Stimulated activated naive CD8-positive, alpha-beta T cell treated with anti-CD3 and anti-CD28 coated beads, Interleukin-15, Interleukin-2, amounts not matched to agents 100 ng/mL and 50 ng/mL, for 24 hours (primary cell): Measurements from ENCODE around the gene EDN1.

Experiments used
- H3K27ac Mint-ChIP-seq: one replicate; pipeline ENCODE4 v1.8.0; 2021; ENCODE audit warnings: mild to moderate bottlenecking, mixed read lengths
- H3K27me3 Mint-ChIP-seq: one replicate; pipeline ENCODE4 v1.8.0; 2021; ENCODE audit warnings: mixed read lengths
- H3K36me3 Mint-ChIP-seq: one replicate; pipeline ENCODE4 v1.8.0; 2021; ENCODE audit warnings: low read depth, mixed read lengths
- H3K4me1 Mint-ChIP-seq: one replicate; pipeline ENCODE4 v1.8.0; 2021; ENCODE audit warnings: low read depth, mixed read lengths
- H3K4me3 Mint-ChIP-seq: one replicate; pipeline ENCODE4 v1.8.0; 2021; ENCODE audit warnings: mild to moderate bottlenecking, mixed read lengths
- H3K9me3 Mint-ChIP-seq: one replicate; pipeline ENCODE4 v1.8.0; 2021; ENCODE audit warnings: mixed read lengths

EDN1 gene

DNA sequence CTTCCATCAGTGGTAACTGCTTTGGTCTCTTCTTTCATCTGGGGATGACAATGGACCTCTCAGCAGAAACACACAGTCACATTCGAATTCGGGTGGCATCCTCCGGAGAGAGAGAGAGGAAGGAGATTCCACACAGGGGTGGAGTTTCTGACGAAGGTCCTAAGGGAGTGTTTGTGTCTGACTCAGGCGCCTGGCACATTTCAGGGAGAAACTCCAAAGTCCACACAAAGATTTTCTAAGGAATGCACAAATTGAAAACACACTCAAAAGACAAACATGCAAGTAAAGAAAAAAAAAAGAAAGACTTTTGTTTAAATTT, 6.1 kb downstream of the EDN1 start:
- no peak overlapping the region for H3K4me3 Mint-ChIP-seq
- no peaks in the 10 kb centered on the region for H3K36me3 Mint-ChIP-seq
- H3K27ac Mint-ChIP-seq, result no peak overlapping the region
- peaks cover 4% of the 10 kb centered on the region for H3K4me1 Mint-ChIP-seq
- H3K27me3 Mint-ChIP-seq, result peaks cover 24% of the 10 kb centered on the region
- H3K9me3 Mint-ChIP-seq, result no peaks in the 10 kb centered on the region

DNA sequence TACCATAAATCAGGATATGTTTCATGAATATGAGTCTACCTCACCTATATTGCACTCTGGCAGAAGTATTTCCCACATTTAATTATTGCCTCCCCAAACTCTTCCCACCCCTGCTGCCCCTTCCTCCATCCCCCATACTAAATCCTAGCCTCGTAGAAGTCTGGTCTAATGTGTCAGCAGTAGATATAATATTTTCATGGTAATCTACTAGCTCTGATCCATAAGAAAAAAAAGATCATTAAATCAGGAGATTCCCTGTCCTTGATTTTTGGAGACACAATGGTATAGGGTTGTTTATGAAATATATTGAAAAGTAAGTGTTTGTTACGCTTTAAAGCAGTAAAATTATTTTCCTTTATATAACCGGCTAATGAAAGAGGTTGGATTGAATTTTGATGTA, 6.4 kb downstream of the EDN1 start:
- H3K27me3 Mint-ChIP-seq, result peaks cover 20% of the 10 kb centered on the region

DNA sequence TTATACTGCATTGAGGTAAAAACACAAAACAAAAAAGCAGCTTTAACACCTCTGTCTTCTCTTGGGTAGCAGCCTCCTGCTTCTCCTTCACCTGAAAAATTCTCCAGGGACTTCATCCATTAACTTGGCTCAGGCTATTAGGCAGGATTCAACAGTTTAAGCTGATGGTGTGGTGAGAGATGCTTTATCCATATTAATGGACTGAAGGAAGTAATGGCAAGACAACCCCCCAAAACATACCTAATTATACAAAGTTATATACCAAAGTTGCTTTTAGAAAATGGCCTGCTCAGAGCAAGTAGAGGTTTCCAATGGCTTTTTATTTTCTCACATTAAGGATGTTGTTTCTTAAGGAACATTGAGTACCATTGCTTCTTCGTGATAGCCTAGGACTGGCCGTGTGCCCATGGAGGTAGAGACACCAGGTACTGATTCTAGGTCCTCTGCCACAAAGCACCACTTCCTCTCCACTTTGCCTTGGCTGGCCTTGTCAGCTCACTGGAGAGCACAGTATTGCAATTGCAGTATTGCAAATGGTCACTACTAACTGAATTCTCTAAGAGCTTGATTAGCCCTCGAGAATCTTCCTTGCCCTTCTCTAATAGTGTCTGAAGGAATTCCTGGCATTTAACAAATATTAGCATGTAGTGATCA, 7.3 kb downstream of the EDN1 start:
- H3K27me3 Mint-ChIP-seq, result peaks cover 11% of the 10 kb centered on the region
- no peaks in the 10 kb centered on the region for H3K4me1 Mint-ChIP-seq
- no peak overlapping the region for H3K4me3 Mint-ChIP-seq
- H3K9me3 Mint-ChIP-seq, result no peaks in the 10 kb centered on the region
- H3K27ac Mint-ChIP-seq, result no peak overlapping the region
- H3K36me3 Mint-ChIP-seq, result no peaks in the 10 kb centered on the region

More for the DNA sequence above, 6.4 kb downstream of the EDN1 start:
- Mint-ChIP-seq H3K27ac (no peak overlapping the region), H3K4me1 (peaks cover under 1% of the 10 kb centered on the region), H3K9me3 (no peaks in the 10 kb centered on the region), H3K4me3 (no peak overlapping the region), H3K36me3 (no peaks in the 10 kb centered on the region)

DNA sequence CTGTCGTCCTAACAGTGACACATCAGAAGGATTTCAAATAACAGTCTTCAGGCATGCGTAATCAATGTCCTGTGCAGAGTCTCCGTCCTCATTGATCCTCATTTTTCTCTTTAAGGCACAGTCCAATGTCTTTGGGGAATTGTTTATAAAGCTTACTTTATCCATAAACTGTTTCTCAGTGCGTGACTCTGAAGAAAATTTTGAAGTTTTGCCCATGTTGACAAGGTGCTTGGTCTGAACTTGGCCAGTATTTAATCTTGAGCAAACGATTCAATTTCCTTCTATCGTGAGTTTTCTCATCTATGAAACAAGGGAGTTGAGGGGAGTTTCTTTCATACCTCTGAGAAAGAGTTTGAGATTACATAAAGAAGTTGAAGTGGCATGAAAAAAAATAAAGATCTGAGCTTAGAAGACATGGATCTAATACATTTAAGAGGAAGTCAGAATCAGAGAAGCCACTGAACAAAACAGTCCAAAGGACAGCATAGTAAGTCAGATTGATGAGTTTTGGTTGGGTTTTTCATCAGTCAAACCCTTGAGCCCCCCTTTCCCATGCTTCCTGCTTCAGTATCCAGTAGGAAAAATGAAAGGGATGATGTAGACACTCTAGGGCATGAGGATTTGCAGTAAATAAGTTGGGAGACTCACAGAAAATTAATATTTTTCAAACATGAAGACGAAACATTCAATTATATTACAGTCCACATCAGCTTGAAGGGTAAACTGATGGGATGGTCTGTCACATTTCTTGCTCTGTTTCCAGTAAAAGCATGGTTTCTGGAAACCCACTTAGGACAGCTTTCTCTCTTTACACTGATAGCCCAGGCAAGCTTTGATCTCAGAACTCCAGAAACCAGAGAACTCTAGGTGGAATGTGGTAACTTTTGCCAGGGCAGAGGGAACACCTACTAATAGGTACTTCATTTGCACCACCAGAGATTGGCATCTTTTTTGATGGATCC, 8.1 kb downstream of the EDN1 start:
- Mint-ChIP-seq H3K4me3 (no peak overlapping the region), H3K4me1 (no peaks in the 10 kb centered on the region), H3K36me3 (no peaks in the 10 kb centered on the region), H3K27me3 (peaks cover 3% of the 10 kb centered on the region), H3K9me3 (no peaks in the 10 kb centered on the region), H3K27ac (no peak overlapping the region)

DNA sequence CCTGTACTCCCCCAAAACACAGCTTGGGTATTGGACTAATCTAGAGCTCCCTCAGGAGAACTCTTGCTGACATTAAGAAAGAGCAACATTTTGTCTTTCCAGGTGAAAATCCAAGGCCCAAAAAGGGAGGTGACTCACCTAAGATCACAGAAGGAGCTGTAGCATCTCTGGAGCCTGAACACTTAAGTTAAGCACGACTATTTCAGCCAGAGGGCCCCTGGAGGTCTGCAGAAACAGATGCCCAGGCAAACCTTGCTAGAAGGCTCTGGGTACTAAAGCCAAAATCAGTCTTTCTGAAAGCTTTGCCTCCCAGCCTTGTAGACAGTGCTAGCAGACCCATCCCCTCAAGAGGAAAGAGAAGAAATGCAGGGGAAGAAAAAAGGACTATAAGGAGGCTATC, 8.8 kb downstream of the EDN1 start:
- Mint-ChIP-seq H3K4me1 (no peaks in the 10 kb centered on the region), H3K27ac (no peak overlapping the region), H3K36me3 (no peaks in the 10 kb centered on the region), H3K9me3 (no peaks in the 10 kb centered on the region), H3K4me3 (no peak overlapping the region), H3K27me3 (peaks cover 2% of the 10 kb centered on the region)

DNA sequence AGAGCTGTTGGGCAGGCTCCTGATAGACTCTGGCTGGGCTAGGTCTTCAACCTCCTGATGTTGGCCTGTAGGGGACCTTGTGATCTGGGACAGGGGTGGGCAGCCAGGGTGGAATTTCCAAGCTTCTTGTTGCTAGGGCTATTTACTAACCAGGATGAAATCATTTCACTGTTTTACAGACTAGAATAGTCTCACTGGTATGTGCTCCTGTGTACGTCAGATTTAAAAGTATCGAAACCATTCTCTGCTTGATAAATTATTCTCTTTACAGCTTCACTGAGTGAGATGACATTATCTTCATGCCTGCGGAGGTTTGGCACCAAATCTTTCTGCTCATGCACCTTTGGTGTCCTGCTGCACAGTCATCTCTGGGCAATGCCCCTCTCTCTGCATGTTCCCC, 10.9 kb downstream of the EDN1 start:
- Mint-ChIP-seq H3K9me3 (no peaks in the 10 kb centered on the region), H3K27ac (no peak overlapping the region), H3K36me3 (no peaks in the 10 kb centered on the region), H3K4me3 (no peak overlapping the region), H3K27me3 (peaks cover 14% of the 10 kb centered on the region), H3K4me1 (no peaks in the 10 kb centered on the region)

DNA sequence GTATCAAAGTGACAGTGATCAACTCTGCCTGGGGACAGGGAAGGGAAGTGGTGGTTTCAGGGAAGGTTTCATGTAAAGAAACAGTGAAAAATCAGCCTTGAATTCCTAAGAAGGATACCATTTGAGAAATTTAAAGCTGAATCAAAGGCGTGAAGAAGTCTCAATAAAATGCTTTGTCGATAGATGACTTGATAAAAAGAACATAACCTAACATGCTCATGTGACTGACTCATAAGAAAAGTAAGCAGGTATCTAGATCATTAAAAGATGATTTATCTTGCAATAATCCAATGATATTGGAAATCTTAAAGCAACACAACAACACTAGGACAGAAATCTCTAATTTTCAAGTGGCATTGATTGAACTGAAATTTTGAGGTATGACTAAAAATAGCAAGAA, 14.3 kb downstream of the EDN1 start:
- no peaks in the 10 kb centered on the region for H3K36me3 Mint-ChIP-seq
- no peak overlapping the region for H3K27ac Mint-ChIP-seq
- no peak overlapping the region for H3K4me3 Mint-ChIP-seq
- H3K27me3 Mint-ChIP-seq, result peaks cover 23% of the 10 kb centered on the region
- no peaks in the 10 kb centered on the region for H3K9me3 Mint-ChIP-seq
- H3K4me1 Mint-ChIP-seq, result no peaks in the 10 kb centered on the region

DNA sequence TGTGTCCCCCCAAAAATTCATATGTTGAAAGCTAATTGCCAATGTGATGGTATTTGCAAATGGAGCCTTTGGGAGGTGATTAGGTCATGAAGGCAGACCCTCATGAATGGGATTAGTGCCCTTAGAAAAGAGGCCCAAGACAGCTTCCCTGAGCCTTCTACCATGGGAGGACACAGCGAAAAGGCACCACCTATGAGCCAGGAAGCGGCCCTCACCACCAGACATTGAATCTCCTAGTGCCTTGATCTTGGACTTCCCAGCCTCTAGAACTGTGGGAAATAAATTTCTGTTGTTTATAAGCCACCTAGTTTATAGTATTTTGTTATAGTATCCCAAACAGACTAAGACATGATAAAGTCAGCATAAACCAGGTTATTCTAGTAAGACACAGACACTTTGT, 18.9 kb downstream of the EDN1 start:
- no peaks in the 10 kb centered on the region for H3K4me1 Mint-ChIP-seq
- no peaks in the 10 kb centered on the region for H3K36me3 Mint-ChIP-seq
- H3K9me3 Mint-ChIP-seq, result no peaks in the 10 kb centered on the region
- H3K27me3 Mint-ChIP-seq, result peaks cover 20% of the 10 kb centered on the region
- no peak overlapping the region for H3K4me3 Mint-ChIP-seq
- no peak overlapping the region for H3K27ac Mint-ChIP-seq

DNA sequence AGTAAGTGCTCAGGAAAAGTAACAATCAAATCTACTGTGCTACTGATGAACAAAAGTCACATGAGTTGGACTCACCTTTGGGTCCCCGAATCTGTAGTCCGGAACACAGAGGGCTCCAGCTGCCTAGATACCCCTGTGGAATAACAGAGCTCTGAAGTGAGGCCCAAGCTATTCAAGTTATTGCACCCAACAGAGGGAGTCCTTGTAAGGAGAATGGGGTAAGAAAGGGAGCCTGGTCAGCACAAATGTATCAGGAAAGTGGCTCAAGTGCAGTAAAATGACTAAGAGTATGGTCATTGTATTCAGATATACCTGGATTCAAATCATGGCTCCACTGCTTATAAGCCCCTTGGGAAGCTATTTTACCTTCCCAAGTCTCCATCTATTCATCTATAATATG, 20.9 kb downstream of the EDN1 start:
- no peak overlapping the region for H3K27ac Mint-ChIP-seq
- no peaks in the 10 kb centered on the region for H3K9me3 Mint-ChIP-seq
- H3K27me3 Mint-ChIP-seq, result peaks cover 23% of the 10 kb centered on the region
- H3K4me3 Mint-ChIP-seq, result no peak overlapping the region
- no peaks in the 10 kb centered on the region for H3K36me3 Mint-ChIP-seq
- no peaks in the 10 kb centered on the region for H3K4me1 Mint-ChIP-seq

DNA sequence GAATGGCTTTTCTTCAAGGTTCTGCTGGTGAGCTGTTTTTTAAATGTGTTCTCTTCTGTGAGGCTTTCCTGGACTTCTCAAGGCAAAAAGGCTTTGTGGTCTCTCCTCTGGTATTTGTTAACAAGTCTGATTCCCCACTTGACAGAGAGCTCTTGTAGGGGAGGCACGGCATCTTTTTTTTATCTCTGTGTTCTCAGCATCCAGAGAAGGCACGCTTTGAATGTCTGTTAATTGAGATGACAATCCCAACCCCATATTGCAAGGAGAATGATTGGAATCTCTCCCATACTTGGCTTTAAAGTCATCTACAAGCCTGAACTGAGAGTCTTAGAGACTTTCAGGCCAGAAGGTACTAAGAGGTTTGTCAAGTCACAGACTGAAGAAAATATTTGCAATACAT, 22.6 kb downstream of the EDN1 start:
- no peaks in the 10 kb centered on the region for H3K4me1 Mint-ChIP-seq
- H3K36me3 Mint-ChIP-seq, result no peaks in the 10 kb centered on the region
- H3K27ac Mint-ChIP-seq, result no peak overlapping the region
- H3K4me3 Mint-ChIP-seq, result no peak overlapping the region
- no peaks in the 10 kb centered on the region for H3K9me3 Mint-ChIP-seq
- H3K27me3 Mint-ChIP-seq, result peaks cover 17% of the 10 kb centered on the region

DNA sequence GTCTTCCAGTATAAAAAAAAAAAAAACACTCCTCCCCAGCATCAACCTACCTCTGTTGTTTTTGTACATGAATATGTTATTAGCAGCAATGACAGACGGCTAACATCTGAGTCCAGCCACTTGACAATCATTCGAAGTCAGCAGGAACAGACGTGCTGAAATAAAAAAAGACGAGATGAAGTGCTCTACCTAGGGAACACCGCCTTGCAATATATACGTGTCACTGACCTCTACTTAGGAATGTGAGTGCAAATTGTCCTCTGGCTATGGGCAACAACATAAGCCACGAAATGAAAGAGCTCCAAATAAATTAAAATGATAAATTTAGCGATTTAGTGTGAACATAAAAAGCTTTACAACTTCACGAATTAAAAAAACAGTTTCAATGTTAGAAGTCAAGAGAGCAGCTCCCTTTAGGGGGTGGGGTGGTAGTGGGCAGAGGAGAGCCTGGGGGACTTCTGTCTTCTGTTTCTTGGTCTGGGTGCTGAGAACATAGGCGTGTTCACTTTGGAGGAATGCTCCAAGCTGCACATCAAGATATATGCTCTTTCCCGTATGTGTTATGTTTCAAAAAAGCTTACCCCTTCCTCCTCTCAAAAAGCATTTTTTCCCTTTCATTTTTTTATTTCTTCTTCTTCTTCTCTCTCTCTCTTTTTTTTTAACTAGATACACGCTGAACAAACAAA, 23.3 kb downstream of the EDN1 start:
- H3K27ac Mint-ChIP-seq, result no peak overlapping the region
- no peaks in the 10 kb centered on the region for H3K36me3 Mint-ChIP-seq

DNA sequence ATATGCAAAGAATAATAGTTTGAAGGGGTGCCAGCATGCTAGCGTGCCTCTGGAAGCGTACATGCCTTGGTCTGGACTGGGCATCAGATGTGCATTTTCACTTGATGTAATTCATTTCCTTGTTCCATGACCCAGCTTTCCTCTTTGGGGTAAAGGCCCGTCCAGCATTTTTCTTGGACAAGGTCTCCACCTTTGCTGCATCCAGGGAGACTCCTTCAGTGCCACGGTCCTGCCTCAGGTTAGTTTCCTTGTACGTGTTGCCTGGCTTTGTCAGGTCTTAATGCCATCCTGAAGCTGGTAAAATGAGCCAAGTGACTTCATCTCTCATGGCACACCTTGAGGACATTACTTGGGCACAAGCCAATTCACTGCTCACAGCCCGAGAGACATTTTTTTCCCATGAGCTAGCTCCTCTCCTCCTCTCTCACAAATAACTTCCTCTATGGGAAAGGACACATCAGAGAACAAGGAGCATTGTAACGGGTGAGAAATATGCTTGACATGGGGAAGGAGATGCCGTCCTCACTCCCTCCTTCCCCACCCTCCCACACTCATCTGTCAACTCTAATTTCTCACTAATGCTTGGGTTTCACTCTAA, 23.9 kb downstream of the EDN1 start:
- Mint-ChIP-seq H3K4me3 (no peak overlapping the region), H3K4me1 (no peaks in the 10 kb centered on the region), H3K27ac (no peak overlapping the region), H3K36me3 (no peaks in the 10 kb centered on the region), H3K9me3 (no peaks in the 10 kb centered on the region), H3K27me3 (peaks cover 17% of the 10 kb centered on the region)

More for the DNA sequence above, 23.3 kb downstream of the EDN1 start:
- no peaks in the 10 kb centered on the region for H3K4me1 Mint-ChIP-seq
- H3K9me3 Mint-ChIP-seq, result no peaks in the 10 kb centered on the region
- H3K27me3 Mint-ChIP-seq, result peaks cover 16% of the 10 kb centered on the region
- no peak overlapping the region for H3K4me3 Mint-ChIP-seq

DNA sequence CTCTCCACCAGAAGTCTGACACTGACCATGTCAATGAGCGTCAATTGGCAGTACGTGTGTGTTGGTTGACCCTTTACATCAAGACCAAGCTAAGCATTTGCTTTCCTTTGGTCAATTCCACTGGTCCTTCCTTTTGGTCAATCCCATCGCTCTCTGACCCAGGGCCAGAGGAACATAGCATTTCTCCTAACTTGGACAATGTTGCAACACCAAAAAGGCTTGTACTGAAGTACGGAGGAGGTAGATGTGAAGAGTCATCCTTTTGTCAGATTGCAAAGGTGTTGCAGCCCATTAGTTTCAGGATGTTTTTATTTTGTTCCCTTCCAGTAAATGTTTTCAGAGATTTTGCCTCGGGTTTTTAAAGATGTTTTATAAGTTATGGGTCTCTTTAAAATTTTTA, 24.6 kb downstream of the EDN1 start:
- peaks cover 17% of the 10 kb centered on the region for H3K27me3 Mint-ChIP-seq
- H3K27ac Mint-ChIP-seq, result no peak overlapping the region
- no peaks in the 10 kb centered on the region for H3K36me3 Mint-ChIP-seq
- no peak overlapping the region for H3K4me3 Mint-ChIP-seq
- no peaks in the 10 kb centered on the region for H3K4me1 Mint-ChIP-seq
- H3K9me3 Mint-ChIP-seq, result no peaks in the 10 kb centered on the region

DNA sequence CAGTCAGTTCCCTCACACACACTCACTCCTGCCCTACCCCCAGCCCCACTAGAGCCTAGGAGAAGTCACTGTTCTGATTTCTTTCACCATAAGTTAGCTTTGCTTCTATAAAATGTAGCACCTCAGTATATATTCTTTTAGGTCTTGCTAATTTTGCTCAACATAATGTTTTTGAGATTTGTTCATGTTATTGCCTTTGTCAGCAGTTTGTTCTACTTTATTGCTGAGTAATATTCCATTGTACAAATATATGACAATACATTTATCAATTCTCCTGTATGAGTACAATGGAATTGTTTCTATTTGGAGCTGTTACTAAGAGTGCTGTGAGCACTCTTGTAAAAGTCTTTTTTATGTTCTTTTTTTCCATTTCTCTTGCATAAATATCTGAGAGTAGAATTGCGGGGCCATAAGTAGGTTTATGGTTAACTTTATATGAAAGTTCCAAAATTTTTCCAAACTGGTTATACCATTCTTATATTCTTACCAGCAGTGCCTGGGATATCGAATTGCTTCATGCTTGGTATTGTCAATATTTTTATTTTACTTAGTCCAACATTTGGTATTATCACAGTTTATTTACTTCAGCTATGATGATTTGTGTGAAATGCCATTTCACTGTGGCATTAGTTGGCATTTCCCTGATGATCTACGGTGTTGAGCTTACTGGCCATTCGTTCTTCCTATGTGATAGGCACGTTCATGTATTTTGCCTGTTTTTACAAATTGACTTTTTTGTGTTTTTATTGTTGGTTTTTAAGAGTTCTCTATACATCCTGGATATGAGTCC, 25.3 kb downstream of the EDN1 start:
- no peaks in the 10 kb centered on the region for H3K36me3 Mint-ChIP-seq
- H3K27me3 Mint-ChIP-seq, result peaks cover 20% of the 10 kb centered on the region

More for the DNA sequence above, 25.3 kb downstream of the EDN1 start:
- Mint-ChIP-seq H3K9me3 (no peaks in the 10 kb centered on the region), H3K4me3 (no peak overlapping the region), H3K27ac (no peak overlapping the region), H3K4me1 (no peaks in the 10 kb centered on the region)
